CD4-positive, alpha-beta T cell treated with Interferon alpha-2 for 1 hour (primary cell): ENCODE measurements around the gene HEATR1.
A peak's percentile ranks its signal among the peaks of the same experiment; 100 is the strongest.
"Not testable (repeated sequence)": the region's sequence is repeated elsewhere in the genome, so short reads cannot be mapped to it uniquely, and the experiment has no call there.

Source experiments
- DNase-seq, 2 donors: peaks; one replicate each; pipeline ENCODE4 v3.0.0-alpha.2; 2020 to 2022

Gene HEATR1

DNA sequence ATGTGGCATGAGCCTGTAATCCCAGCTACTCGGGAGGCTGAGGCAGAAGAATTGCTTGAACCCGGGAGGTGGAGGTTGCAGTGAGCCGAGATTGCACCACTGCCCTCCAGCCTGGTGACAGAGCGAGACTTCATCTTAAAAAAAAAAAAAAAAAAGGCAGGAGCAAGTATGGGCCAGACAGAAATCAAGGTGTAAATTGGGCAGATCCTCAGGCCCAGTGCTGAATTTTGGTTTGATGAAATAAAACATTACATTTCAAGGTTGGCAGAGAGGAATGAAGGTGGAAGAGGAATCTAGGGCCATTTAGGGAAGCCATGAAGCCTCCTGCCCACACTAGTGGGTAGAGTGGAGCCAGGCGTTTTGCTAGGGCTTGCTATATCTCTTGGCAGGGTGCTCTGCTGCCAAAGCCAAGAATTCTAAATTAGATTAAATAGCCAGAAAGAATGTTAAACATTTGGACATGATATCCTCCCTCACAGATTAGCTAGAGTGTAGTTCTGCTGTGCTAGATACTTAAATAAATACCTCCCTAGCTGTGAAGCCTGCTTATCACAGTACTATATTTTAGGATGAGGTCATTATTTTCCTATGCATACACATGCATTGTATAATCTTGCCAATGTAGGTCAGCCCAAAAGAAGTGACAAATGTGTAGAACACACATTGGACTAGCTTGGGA is 97.2 kb downstream of the HEATR1 start:
- DNase-seq: no peak

DNA sequence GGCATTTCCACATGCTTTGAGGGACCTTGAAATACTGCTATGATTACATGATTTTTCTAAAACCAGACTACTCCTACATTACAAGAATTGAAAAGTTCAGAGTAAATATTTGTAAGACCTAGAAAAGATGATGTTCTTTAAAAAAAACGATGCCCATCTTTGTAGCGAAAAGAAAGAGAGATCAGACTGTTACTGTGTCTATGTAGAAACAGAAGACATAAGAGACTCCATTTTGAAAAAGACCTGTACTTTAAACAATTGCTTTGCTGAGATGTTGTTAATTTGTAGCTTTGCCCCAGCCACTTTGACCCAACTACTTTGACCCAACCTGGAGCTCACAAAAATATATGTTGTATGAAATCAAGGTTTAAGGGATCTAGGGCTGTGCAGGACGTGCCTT is 100.0 kb downstream of the HEATR1 start:
- DNase-seq: not testable (repeated sequence)

DNA sequence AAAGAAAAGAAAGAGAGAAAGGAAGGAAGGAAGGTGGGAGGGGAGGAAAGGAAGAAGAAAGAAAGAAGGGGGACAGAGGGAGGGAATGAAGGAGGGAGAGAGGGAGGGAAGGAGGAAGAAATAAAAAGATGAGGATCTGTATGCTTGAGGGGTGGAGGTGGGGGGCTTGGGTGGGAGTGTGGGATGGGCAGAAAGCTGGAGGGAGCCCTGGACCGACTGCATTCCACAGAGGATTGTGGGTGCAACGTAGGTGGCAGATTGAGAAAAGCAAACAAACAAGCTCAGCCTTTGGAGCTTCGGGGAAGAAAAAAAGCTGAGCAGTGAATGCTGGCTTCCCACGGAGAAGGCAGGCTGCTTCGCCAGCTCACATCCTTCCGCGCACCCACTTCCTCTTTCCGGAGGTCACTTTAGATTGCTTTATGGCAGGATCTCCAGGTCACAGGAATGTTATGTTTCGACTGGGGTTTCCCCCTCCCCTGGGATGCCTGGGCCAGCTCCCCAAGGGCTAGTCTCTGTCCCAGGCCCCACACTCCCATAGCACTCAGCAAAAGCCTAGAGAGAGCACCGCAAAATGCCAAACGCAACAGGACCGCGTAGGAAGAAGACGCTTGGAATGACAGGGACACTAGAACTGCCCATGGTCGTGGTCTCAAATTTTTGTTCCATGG is 101.2 kb downstream of the HEATR1 start:
- peak; percentile 21 to 28 for DNase-seq

DNA sequence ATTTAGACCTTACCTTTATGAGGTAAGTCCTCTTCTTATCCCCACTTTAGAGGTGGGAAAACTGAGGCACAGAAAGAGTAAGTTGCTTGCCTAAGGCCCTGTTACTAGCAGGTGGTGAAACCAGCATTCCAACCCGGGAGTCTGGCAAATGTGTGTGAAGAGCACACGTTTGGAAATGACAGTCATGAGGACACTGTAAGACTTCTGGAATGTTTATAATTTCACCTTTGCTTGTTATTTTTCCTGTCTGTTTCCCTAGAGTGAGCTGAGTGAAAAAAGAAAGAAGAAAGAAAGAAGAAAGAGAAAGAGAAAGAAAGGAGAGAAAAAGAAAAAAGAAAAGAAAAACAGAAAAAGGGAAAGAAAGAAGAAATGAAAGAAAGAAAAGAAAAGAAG is 101.7 kb downstream of the HEATR1 start:
- DNase-seq: no peak

DNA sequence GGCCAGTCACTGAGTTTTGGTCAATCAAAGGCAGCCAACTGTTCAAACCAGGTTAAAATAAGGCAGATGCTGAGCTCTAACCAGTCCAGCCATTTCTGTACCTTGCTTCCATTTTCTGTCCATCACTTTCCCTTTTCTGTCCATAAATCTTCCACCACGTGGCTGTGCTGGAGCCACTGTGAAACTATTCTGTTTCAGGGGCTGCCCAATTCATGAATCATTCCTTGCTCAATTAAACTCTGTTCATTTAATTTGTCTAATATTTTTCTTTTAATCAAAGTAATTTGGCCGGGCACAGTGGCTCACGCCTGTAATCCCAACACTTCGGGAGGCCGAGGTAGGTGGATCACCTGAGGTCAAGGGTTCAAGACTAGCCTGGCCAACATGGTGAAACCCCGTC is 103.2 kb downstream of the HEATR1 start:
- no peak for DNase-seq
